C1 segment of cervical spinal cord (tissue), 14 donors: ENCODE data around the gene PRPH.
A peak's percentile ranks its signal among the peaks of the same experiment; 100 is the strongest.
"Not testable (repeated sequence)": the region's sequence is repeated elsewhere in the genome, so short reads cannot be mapped to it uniquely, and the experiment has no call there.

ENCODE experiments used
- DNase-seq, 14 donors: peaks; one replicate each; lab custom pipeline; 2025; lab: John Stamatoyannopoulos, UW

PRPH gene

GRCh38 chr12:49295082-49295936, at the start of gene PRPH:
PRPH (plus strand) TSS chr12:49295147; CDS start chr12:49295201, 54 bp downstream.
- no peak for DNase-seq

- DNase-seq, result no peak
Measured at GRCh38 chr12:49251357-49251756, 43.6 kb upstream of the PRPH start.

- no peak for DNase-seq
Measured at GRCh38 chr12:49253033-49253623, 41.8 kb upstream of the PRPH start.

DNA sequence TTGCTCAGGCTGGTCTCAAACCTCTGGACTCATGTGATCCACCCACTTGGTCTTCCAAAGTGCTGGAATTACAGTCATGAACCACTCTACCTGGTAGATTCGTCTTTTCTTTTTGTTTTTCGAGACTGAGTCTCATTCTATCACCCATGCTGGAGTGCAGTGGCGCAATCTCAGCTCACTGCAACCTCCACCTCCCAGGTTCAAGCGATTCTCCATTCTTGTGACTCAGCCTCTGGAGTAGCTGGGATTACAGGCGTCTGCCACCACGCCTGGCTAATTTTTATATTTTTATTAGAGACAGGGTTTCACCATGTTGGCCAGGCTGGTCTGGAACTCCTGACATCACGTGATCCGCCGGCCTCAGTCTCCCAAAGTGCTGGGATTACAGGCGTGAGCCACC, 39.5 kb upstream of the PRPH start:
- not testable (repeated sequence) for DNase-seq

- DNase-seq, result no peak
Measured at GRCh38 chr12:49255857-49256637, 38.9 kb upstream of the PRPH start.

DNA sequence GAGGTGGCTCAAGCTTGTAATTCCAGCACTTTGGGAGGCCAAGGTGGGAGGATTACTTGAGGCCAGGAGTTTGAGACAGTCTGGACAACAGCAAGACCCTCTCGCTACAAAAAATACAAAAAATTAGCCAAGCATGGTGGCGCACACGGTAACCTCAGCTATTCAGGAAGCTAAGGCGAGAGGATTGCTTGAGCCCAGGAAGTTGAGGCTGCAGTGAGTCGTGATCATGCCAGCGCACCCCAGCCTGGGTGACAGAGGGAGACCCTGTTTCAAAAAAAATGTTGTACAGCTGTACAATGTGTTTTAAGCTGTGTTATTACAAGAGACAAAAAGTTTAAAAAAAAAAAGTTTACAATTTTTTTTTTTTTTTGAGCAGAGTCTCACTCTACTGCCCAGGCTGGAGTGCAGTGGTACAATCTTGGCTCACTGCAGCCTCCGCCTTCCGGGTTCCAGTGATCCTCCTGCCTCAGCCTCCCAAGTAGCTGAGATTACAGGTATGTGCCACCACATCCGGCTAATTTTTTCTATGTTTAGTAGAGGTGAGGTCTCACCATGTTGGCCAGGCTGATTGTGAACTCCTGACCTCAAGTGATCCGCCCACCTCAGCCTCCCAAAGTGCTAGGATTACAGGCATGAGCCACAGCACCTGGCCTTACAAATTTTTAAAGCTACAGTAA, 37.3 kb upstream of the PRPH start:
- not testable (repeated sequence) for DNase-seq

DNA sequence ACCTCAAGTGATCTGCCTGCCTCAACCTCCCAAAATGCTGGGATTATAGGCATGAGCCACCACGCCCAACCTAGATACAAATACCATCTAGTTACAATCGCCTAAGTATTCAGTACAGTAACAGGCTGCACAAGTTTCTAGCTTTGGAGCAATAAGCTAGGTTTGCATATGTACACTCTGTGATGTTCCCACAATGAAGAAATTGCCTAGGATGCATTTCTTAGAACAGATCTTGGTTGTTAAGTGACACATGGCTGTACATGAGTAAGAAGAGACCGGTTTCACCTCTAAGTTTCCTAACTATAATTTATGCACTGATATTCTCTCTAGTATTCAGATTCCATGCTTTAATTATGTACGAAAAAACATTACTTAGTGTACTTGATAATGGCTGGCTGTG, 35.5 kb upstream of the PRPH start:
- DNase-seq, result no peak

DNA sequence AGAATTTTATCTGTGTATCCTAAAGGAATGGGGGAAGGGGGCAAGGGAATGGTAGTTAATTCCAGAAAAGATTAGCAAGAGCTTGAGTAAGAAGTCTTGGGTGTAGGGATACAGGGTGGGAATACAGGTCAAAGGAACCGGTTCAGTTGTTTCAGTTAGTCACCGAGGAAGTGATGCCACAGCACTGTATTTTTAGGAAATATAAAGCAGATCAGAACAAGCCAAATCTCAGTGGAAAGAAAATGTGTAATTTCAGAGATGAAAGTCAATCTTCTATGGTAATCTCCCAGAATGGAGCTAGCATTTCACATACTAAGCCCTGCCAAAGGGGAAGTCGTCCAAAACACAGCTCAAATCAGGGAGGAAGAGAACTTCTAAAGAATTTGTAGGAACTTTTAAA, 34.8 kb upstream of the PRPH start:
- DNase-seq, result no peak

DNA sequence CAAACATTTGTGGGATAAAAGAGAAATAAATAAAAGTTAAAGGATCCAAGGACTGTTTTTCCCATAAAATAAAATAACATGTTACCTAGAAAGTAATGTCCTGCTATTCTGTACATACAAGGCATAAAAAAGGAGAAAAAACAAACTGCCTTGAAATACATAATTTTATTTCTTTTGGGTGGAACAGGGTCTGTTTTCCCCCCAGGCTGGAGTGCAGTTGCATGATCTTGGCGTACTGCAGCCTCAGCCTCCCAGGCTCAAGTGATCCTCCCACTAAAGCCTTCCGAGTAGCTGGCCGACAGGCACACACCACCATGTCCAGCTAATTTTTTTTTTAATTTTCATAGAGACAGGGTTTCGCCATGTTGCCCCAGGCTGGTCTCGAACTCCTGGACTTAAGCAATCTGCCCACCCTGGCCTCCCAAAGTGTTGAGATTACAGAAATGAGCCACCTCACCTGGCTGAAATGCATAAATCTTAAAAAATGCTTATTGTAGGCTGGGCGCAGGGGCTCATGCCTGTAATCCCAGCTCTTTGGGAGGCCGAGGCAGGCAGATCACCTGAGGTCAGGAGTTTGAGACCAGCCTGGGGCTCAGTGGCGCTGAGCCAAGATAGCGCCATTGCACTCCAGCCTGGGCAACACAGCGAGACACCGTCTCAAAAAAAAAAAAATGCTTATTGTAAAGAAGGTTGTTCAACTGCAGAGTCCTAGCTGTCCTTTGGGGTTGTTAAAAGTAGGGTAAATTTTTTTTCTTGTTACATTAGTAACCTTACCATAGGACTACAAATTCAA, 34.2 kb upstream of the PRPH start:
- no peak for DNase-seq

DNA sequence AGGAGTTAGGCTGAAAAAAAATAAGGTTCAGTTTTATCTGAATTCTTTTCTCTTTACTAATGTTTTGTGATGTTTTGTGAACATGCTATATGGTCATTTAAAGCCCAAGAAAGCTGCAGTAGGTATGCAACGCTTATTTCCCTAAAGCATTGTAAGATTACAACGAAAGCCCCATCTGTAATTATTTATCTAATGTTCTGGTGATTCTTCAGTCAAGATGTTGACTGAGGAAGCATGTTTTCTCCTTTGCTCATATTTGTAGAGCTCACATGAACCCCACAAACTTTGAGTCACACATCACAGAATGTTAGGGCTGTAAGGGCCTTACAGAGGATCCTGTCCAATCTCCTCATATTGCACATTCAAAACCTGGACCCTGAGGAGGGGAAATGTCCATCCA, 33.2 kb upstream of the PRPH start:
- no peak for DNase-seq

GRCh38 chr12:49263400-49263763, 31.6 kb upstream of the PRPH start:
- no peak for DNase-seq

- no peak for DNase-seq
Measured at GRCh38 chr12:49264466-49264872, 30.5 kb upstream of the PRPH start.

DNA sequence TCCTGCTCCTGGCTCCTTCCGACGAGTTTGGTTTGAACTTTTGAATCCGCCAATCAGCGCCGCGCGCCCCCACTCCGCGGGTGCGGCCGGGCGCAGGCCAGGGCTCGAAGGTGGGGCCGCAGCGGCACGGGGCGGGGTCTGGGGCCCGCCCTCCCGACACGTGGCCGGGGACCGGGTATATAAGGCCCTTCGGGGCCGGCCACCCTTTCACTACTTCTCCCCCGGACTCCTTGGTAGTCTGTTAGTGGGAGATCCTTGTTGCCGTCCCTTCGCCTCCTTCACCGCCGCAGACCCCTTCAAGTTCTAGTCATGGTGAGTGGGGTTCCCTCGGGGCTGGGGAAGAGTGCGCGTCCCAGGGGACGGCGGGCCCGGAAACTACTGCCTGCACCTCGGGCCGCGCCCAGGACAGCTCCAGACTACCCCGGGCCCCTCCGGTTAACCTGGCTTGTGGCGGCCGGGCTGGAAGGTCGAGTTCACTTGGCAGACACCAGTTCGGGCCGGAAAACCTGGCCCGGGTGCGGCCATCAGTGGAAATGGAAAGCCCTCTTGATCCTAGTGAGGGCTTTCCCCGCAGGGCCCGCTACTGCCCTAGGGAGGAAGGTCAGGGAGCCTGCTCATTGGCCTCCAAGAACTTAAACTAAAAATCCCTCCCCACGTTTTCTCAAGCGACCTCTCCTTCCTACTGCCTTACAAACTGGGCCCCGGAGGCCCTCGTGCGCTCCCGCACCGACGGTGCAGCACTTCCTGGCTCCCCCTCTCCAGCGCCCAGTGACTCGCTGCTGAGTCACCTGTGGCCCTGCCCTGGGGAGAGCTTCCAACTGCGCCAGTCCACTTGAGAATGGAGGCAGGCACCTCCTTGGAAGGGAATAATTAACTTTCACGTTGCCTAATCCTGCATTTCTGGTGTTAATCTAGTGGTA, 29.8 kb upstream of the PRPH start, which contains the start of gene TUBA1C:
Gene TUBA1C, plus strand, starts transcription at position 210 of the 920 bp plus-strand sequence. Its CDS starts 100 bp downstream, at position 310.
- peak in 11 of 14 donors; percentile 8 to 76 (median 52) for DNase-seq

DNA sequence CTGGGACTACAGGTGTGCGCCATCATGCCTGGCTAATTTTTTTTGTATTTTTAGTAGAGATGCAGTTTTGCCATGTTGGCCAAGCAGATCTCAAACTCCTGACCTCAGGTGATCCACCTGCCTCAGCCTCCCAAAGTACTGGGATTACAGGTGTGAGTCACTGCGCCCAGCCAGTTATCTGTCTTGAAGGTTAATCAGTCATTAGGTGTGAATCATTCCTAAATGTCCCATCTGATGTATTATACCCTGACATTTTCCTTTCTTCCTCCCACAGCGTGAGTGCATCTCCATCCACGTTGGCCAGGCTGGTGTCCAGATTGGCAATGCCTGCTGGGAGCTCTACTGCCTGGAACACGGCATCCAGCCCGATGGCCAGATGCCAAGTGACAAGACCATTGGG, 25.8 kb upstream of the PRPH start:
- DNase-seq, result peak in 1 of 14 donors; percentile 38

- no peak for DNase-seq
Measured at GRCh38 chr12:49272790-49273725, 21.9 kb upstream of the PRPH start.

DNA sequence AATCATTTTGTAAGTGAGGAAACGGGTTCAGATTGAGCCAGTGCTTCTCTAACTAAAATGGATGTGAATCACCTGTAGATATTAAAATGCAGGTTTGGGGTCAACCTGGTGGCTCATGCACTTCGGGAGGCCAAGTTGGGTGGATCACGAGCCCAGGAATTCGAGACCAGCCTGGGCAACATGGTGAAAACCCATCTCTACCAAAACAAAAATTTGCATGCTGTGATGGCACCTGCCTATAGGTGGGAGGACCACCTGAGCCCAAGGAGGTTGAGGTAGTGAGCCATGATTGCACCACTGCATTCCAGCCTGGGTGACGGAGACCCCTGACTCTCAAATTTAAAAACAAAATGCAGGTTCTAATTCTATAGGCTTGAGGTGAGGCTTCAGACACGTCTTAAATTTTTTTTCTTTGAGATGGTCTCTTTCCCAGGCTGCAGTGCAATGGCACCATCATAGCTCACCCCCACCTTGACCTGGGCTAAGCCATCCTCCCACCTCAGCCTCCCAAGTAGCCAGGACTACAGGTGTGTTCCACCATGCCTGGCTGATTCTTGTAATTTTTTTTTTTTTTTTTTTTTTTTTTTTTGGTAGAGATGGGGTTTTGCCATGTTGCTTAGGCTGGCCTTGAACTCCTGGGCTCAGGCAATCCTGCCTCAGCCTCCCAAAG, 21.1 kb upstream of the PRPH start:
- no peak for DNase-seq

GRCh38 chr12:49274396-49275069, 20.4 kb upstream of the PRPH start:
- no peak for DNase-seq
